ENCODE measurements around the gene KDM5B. TPM values are rescaled to one million over a fixed set of nuclear protein-coding genes. Genes with fewer than 3 reads are reported as not detected.

Gene KDM5B
- total RNA-seq, 1 experiment from 2014 or later = 83.6 TPM

DNA sequence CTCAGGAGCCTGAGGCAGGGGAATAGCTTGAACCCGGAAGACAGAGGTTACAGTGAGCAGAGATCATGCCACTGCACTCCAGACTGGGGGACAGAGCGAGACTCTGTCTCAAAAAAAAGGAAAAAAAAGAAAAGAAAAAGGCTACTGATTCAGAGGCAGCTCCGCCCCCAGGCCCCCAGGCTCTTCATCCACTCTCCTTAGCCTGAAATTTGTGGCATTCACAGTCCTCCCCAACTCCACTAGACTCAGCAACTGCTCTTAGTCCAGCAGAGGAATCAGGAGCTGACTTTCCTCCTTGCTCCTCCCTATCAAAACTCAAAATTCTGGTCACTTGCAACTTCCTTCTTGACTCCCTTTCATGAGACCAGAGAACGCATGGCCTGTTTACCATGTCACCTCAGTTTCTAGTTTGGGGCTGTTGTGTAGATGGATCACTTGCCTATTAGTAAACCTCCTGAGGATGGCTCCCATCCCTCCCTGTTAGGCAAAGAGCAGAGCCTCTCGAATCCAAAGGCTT, 29.6 kb upstream of the KDM5B start:
- Histone ChIP-seq H3K36me3 (ENCODE audit: control insufficient read depth, insufficient read depth, low read length) (no peaks in the 10 kb centered on the region), H3K9me3 (ENCODE audit: control insufficient read depth, insufficient read depth, low read depth, low read length) (no peaks in the 10 kb centered on the region), H3K4me1 (ENCODE audit: control insufficient read depth, insufficient read depth, low read length) (no peaks in the 10 kb centered on the region), H3K27ac (ENCODE audit: low read length) (no peak overlapping the region), H3K27me3 (ENCODE audit: control insufficient read depth, insufficient read depth, low read length) (0 out of 2 replicates have a peak, but pooled peaks cover 2% of the 10 kb centered on the region), H3K4me3 (ENCODE audit: low read depth in 2 of 2, low read length in 2 of 2) (no peak overlapping the region)
- CTCF ChIA-PET = no interaction called here
- intact Hi-C loops (cut with micrococcal nuclease; ENCODE audit: unreplicated experiment) = no loop called here
- no peak for TF ChIP-seq REST (IDR thresholded peaks at IDR 0.05; ENCODE audit: insufficient read depth in 1 of 2, low read depth in 2 of 2, low read length in 1 of 2)
- TF ChIP-seq SIN3A (IDR thresholded peaks at IDR 0.05; ENCODE audit: borderline replicate concordance, insufficient read depth, low read depth, low read length) = no peak
- POLR2A ChIA-PET = no interaction called here
- in situ Hi-C loops (cut with HindIII; ENCODE audit: low pct_unique_long_range_greater_than_20kb, low sequenced_read_pairs) = no loop called here
- BruUV-seq (replicated peaks) = no TSS peak
- ATAC-seq (no peak), DNase-seq (ENCODE audit: low read depth, low spot score) (no peak)

DNA sequence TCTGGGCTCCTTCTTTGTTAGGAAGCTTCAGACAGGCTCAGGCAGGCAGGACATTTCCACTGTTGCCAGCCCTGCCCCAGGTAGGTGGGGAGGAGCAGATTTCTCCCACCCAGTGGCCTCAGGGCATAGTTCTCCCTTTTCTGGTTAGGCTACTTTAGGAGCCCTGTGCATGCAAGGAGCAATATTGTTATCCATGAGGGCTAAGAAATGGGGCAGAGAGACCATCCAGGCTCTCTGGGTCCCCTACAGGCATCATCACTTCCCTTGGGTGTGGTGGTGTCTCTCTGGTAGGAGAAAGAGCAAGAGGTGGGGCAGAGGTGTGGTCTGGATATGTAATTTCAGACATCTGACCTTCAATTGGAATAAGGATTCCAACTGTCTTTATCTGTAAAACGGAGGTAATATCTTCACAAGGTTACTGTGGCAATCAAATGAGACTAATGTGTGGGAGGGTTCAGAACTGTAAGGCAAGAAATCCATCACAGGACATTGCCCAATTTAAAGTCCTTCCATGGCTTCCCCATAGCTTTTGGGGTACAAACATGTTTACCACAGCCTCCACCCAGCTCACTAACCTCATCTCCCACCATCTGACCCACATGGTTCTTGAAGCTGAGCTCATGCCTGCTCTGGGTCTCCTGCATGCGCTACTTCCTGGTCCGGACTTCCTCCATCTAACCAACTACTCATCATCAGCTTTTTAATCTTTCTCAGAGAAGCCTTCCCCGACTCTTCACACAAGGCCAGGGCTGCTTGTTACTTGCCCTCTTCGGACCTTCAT, 28.6 kb upstream of the KDM5B start:
- H3K27ac ChIP-seq (ENCODE audit: low read length) = no peak overlapping the region
- POLR2A ChIA-PET = no interaction called here
- BruUV-seq (replicated peaks) = no TSS peak
- no peak overlapping the region for H3K4me3 ChIP-seq (ENCODE audit: low read depth in 2 of 2, low read length in 2 of 2)
- in situ Hi-C loops (cut with HindIII; ENCODE audit: low pct_unique_long_range_greater_than_20kb, low sequenced_read_pairs) = no loop called here
- no peaks in the 10 kb centered on the region for H3K4me1 ChIP-seq (ENCODE audit: control insufficient read depth, insufficient read depth, low read length)
- DNase-seq (ENCODE audit: low read depth, low spot score) (no peak), ATAC-seq (no peak)
- H3K9me3 ChIP-seq (ENCODE audit: control insufficient read depth, insufficient read depth, low read depth, low read length) = no peaks in the 10 kb centered on the region
- H3K36me3 ChIP-seq (ENCODE audit: control insufficient read depth, insufficient read depth, low read length) = no peaks in the 10 kb centered on the region
- CTCF ChIA-PET = no interaction called here
- H3K27me3 ChIP-seq (ENCODE audit: control insufficient read depth, insufficient read depth, low read length) = 0 out of 2 replicates have a peak, but pooled peaks cover 2% of the 10 kb centered on the region
- TF ChIP-seq CTCF (IDR thresholded peaks at IDR 0.05) (no peak), TCF7L2 (IDR thresholded peaks at IDR 0.05; ENCODE audit: low read depth, low read length) (no peak), POLR2AphosphoS5 (IDR thresholded peaks at IDR 0.05; ENCODE audit: low read depth, low read length) (no peak), REST (IDR thresholded peaks at IDR 0.05; ENCODE audit: insufficient read depth in 1 of 2, low read depth in 2 of 2, low read length in 1 of 2) (no peak), SIN3A (IDR thresholded peaks at IDR 0.05; ENCODE audit: borderline replicate concordance, insufficient read depth, low read depth, low read length) (no peak)
- intact Hi-C loops (cut with micrococcal nuclease; ENCODE audit: unreplicated experiment) = no loop called here

Data from Panc1 (cell line).